Central memory CD8-positive, alpha-beta T cell (primary cell): Measurements from ENCODE around the gene NASP.
A peak's percentile ranks its signal among the peaks of the same experiment; 100 is the strongest.

Experiments used
- ATAC-seq: fragments of 150-1000 bp; cut with Tn5 transposase; replicated peaks from 2 replicates; pipeline ENCODE4 v1.10.0; 2022; ENCODE audit warnings: mild to moderate bottlenecking, moderate FRiP score, moderate number of reproducible peaks; ENCODE audit not compliant: poor library complexity, severe bottlenecking; ENCODE audit errors: extremely low read depth
- DNase-seq, 2 donors: peaks; one replicate each; pipeline ENCODE4 v3.0.0; 2021; ENCODE audit warnings: low spot score in 2 of 2
- H3K27ac Mint-ChIP-seq: one replicate; pipeline ENCODE4 v1.8.0; 2022; ENCODE audit warnings: low read depth, mild to moderate bottlenecking, moderate library complexity, mixed read lengths
- H3K27me3 Mint-ChIP-seq: one replicate; pipeline ENCODE4 v1.8.0; 2022; ENCODE audit warnings: mixed read lengths
- H3K36me3 Mint-ChIP-seq: one replicate; pipeline ENCODE4 v1.8.0; 2022; ENCODE audit warnings: mild to moderate bottlenecking, moderate library complexity, mixed read lengths; ENCODE audit not compliant: insufficient read depth
- H3K4me1 Mint-ChIP-seq: one replicate; pipeline ENCODE4 v1.8.0; 2022; ENCODE audit warnings: mixed read lengths
- H3K4me3 Mint-ChIP-seq: one replicate; pipeline ENCODE4 v1.8.0; 2022; ENCODE audit warnings: mild to moderate bottlenecking, moderate library complexity, mixed read lengths
- H3K9me3 Mint-ChIP-seq: one replicate; pipeline ENCODE4 v1.8.0; 2022; ENCODE audit warnings: mixed read lengths

NASP gene, protein sequence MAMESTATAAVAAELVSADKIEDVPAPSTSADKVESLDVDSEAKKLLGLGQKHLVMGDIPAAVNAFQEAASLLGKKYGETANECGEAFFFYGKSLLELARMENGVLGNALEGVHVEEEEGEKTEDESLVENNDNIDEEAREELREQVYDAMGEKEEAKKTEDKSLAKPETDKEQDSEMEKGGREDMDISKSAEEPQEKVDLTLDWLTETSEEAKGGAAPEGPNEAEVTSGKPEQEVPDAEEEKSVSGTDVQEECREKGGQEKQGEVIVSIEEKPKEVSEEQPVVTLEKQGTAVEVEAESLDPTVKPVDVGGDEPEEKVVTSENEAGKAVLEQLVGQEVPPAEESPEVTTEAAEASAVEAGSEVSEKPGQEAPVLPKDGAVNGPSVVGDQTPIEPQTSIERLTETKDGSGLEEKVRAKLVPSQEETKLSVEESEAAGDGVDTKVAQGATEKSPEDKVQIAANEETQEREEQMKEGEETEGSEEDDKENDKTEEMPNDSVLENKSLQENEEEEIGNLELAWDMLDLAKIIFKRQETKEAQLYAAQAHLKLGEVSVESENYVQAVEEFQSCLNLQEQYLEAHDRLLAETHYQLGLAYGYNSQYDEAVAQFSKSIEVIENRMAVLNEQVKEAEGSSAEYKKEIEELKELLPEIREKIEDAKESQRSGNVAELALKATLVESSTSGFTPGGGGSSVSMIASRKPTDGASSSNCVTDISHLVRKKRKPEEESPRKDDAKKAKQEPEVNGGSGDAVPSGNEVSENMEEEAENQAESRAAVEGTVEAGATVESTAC

DNA sequence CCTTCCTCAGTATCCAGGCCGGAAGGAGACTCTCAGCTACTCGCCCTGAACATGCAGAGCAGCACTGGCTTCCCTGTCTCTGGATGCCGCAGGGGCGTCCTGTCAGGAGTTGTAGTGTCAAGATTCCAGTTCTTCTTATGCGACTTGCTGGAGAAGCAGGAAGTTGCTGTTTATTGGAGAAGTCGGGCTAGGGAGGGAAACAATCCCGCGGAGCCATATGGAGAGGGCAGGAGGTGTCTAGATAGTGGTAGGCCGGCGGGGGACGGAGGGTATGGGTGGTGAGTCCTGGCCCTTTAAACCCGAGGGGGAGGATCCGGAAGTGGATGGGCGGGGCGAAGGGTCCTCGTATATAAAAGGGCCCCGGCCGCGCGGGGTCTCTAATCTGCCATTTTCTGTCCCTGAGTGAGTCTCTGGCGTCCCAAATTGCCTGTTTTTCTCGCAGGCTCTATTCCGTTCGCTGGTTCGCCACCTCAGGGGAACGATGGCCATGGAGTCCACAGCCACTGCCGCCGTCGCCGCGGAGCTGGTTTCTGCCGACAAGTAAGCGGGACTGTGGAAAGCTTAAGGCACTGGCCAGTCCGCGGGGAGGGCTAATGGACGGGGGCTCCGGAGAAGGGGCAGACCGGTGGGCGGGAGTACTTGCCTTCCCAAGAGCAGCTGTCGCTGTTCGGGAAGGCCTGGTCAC lies at the start of gene NASP:
TSS of gene NASP (plus strand) at position 376 of the 685 bp plus-strand sequence. CDS start at position 482, 106 bp downstream.
- peak; percentile 92 to 98 for DNase-seq
- Mint-ChIP-seq H3K27me3 (no peaks in the 10 kb centered on the region), H3K4me3 (peak within 1 kb of the TSS; percentile 100), H3K9me3 (no peaks in the 10 kb centered on the region), H3K36me3 (peaks cover 28% of the 10 kb centered on the region), H3K27ac (peak within 1 kb of the TSS; percentile 99), H3K4me1 (peaks cover 38% of the 10 kb centered on the region)
- ATAC-seq, result peak; percentile 64

DNA sequence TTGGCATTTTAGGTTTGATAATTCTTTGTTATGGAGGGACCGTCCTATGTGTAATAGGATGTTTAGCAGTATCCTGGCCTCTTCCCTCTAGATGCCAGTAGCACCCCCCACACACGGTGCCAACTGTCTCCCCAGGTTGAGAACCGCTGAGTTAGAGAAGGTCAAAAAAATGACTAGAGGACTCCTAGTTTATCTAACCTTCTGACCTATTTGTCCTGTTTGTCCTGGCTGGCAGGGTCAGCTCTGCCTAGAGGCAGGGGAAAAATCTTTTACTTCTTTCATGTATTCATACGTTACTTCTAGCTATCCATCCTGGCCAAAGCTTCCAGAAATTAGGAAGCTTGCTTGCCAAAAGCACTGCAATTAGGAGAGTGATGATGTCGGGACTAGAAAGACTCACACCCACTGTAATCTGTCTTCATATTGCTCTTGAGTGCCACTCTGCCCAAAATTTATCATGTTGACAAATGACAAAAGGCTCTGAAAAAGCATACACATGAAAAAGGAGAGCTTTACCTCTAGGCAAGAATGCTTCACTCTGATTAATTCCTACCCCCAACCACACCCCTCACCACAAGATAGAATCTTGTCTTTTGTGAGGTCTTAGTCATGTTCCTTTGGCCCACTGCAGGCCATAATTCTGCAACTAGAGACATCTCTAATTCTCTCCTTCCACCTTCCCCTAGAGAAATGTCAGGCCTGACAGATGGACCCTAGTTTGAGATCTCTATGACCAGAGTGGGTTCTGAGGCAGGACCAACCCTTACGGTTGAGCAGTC lies 47.7 kb upstream of the NASP start:
- H3K4me1 Mint-ChIP-seq, result no peaks in the 10 kb centered on the region
- H3K36me3 Mint-ChIP-seq, result no peaks in the 10 kb centered on the region
- H3K9me3 Mint-ChIP-seq, result no peaks in the 10 kb centered on the region
- no peak overlapping the region for H3K27ac Mint-ChIP-seq
- no peak for ATAC-seq
- no peak overlapping the region for H3K4me3 Mint-ChIP-seq
- DNase-seq, result no peak
- H3K27me3 Mint-ChIP-seq, result no peaks in the 10 kb centered on the region

GRCh38 chr1:45536886-45537285 lies 47.0 kb upstream of the NASP start:
- no peak for ATAC-seq
- Mint-ChIP-seq H3K27me3 (no peaks in the 10 kb centered on the region), H3K36me3 (no peaks in the 10 kb centered on the region), H3K4me3 (no peak overlapping the region), H3K4me1 (no peaks in the 10 kb centered on the region), H3K9me3 (no peaks in the 10 kb centered on the region), H3K27ac (no peak overlapping the region)
- no peak for DNase-seq

GRCh38 chr1:45541193-45541592 lies 42.6 kb upstream of the NASP start:
- H3K36me3 Mint-ChIP-seq, result peaks cover 2% of the 10 kb centered on the region
- no peaks in the 10 kb centered on the region for H3K9me3 Mint-ChIP-seq
- ATAC-seq (no peak), DNase-seq (no peak)
- H3K4me1 Mint-ChIP-seq, result peaks cover 25% of the 10 kb centered on the region
- H3K27ac Mint-ChIP-seq, result no peak overlapping the region
- no peak overlapping the region for H3K4me3 Mint-ChIP-seq
- no peaks in the 10 kb centered on the region for H3K27me3 Mint-ChIP-seq

GRCh38 chr1:45542591-45542990 lies 41.2 kb upstream of the NASP start:
- no peak overlapping the region for H3K27ac Mint-ChIP-seq
- H3K36me3 Mint-ChIP-seq, result peaks cover 2% of the 10 kb centered on the region
- peaks cover 25% of the 10 kb centered on the region for H3K4me1 Mint-ChIP-seq
- no peaks in the 10 kb centered on the region for H3K9me3 Mint-ChIP-seq
- DNase-seq (no peak), ATAC-seq (no peak)
- no peaks in the 10 kb centered on the region for H3K27me3 Mint-ChIP-seq
- H3K4me3 Mint-ChIP-seq, result no peak overlapping the region

GRCh38 chr1:45543581-45544417 lies 40.0 kb upstream of the NASP start:
- Mint-ChIP-seq H3K27me3 (no peaks in the 10 kb centered on the region), H3K36me3 (peaks cover 2% of the 10 kb centered on the region), H3K9me3 (no peaks in the 10 kb centered on the region), H3K4me3 (peak overlapping the region; percentile 39), H3K27ac (peak overlapping the region; percentile 29), H3K4me1 (peaks cover 25% of the 10 kb centered on the region)
- ATAC-seq (peak; percentile 100), DNase-seq (peak; percentile 33 to 66)

GRCh38 chr1:45544530-45544929 lies 39.3 kb upstream of the NASP start:
- peaks cover 2% of the 10 kb centered on the region for H3K36me3 Mint-ChIP-seq
- no peaks in the 10 kb centered on the region for H3K27me3 Mint-ChIP-seq
- peaks cover 25% of the 10 kb centered on the region for H3K4me1 Mint-ChIP-seq
- H3K9me3 Mint-ChIP-seq, result no peaks in the 10 kb centered on the region
- no peak overlapping the region for H3K4me3 Mint-ChIP-seq
- no peak overlapping the region for H3K27ac Mint-ChIP-seq
- DNase-seq (no peak), ATAC-seq (no peak)

- Mint-ChIP-seq H3K27ac (peak overlapping the region; percentile 60), H3K27me3 (no peaks in the 10 kb centered on the region), H3K36me3 (peaks cover 2% of the 10 kb centered on the region), H3K9me3 (no peaks in the 10 kb centered on the region), H3K4me1 (peaks cover 25% of the 10 kb centered on the region), H3K4me3 (no peak overlapping the region)
- DNase-seq (no peak), ATAC-seq (no peak)
Observed at GRCh38 chr1:45545019-45545493, 38.8 kb upstream of the NASP start.

DNA sequence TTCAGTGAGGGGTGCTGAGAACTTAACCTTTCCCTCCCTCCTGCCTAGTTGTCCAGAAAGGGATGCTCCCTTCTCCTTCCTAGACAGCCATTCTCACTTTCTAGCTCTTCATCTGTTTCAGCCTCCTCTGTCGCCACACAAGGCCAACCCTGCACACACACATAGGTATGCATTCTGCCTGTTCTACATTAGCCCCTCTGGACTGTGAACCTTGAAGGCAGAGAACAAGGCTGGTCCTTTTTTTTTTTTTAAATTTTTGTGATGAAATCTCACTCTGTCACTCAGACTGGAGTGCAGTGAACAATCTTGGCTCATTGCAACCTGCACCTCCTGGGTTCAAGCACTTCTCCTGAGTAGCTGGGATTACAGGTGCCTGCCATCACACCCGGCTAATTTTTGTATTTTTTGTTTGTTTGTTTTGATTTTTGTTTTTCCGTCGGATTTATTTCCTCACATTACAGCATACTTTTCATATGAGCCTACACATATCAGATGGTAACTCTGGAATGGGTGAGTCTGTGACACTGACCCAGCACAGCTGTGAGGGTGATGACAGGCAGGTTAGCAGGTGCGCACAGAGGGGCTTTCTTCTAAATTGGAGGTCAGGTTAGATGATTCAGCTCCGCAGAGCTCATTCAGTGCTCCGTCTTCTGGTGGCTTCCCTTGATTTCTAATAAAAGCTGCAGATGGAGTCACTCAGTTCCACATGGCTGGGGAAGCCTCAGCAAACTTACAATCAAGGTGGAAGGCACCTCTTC lies 38.1 kb upstream of the NASP start:
- Mint-ChIP-seq H3K27me3 (no peaks in the 10 kb centered on the region), H3K27ac (peak overlapping the region; percentile 60), H3K9me3 (no peaks in the 10 kb centered on the region), H3K4me1 (peaks cover 25% of the 10 kb centered on the region), H3K36me3 (peaks cover 4% of the 10 kb centered on the region), H3K4me3 (no peak overlapping the region)
- DNase-seq (no peak), ATAC-seq (no peak)

DNA sequence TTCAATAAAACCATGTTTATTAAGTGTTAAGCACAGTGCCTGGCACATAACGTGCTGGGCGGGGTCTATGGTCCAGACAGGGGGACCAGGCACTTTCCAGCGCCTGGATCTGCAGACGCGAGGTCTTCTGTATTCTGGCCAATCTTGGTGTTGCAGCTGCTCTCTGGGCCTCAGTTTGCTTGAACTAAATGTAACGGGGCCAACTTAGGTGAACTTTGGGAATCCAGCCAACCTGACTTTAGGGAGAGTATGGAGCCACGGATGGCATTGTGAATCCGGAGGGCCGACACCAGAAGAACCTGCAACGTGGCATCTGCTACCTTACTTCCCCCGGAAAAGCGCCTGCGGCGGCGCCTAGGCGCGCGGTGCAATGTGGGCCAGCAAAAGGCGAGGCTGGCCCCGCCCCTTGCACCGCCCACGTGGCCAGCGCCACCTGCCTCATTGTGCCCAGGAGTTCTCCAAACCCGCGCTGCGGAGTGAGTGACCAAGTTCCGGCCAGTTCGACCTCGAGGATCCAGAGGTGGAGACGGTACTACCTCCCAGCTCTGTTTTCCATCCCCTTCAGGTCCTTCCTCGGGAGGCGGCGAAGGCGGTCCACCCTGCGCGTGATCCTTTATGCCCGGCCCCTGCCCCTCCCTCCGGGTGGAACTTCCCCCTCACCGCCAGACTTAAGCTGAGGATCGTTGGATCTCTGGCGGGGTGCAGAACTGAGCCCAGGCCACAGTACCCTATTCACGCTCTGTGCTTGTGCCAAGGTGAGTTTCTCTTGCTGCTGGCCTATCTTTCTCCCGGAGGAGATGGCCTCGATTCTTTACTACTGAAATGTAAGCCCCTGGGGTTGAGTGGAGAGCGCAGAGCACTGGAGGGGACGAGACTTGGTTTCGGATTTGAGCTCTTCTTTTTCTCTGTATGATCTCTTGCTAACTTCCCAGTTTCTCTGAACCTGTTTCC lies 33.2 kb upstream of the NASP start, which contains the start of gene AKR1A1:
TSS of gene AKR1A1 (plus strand) at position 426 of the 951 bp plus-strand sequence. CDS start 10,969 bp downstream, outside the sequence.
- H3K36me3 Mint-ChIP-seq, result peaks cover 9% of the 10 kb centered on the region
- no peaks in the 10 kb centered on the region for H3K27me3 Mint-ChIP-seq
- peak; percentile 75 to 77 for DNase-seq
- ATAC-seq, result peak; percentile 96
- peak within 1 kb of the TSS; percentile 94 for H3K4me3 Mint-ChIP-seq
- H3K4me1 Mint-ChIP-seq, result peaks cover 20% of the 10 kb centered on the region
- H3K27ac Mint-ChIP-seq, result peak within 1 kb of the TSS; percentile 76
- H3K9me3 Mint-ChIP-seq, result no peaks in the 10 kb centered on the region
